ENCODE results near the gene S100A7A. TPM values are rescaled to one million over a fixed set of nuclear protein-coding genes. Genes with fewer than 3 reads are reported as not detected.

S100A7A gene
- total RNA-seq, 1 donor from 2014 or later = not detected

GRCh38 chr1:153393926-153394325, 22.4 kb upstream of the S100A7A start:
- Histone ChIP-seq H3K27me3 (ENCODE audit: low read depth) (peaks cover 37% of the 10 kb centered on the region), H3K36me3 (no peaks in the 10 kb centered on the region), H3K9me3 (replicated peaks) (no peaks in the 10 kb centered on the region), H3K27ac (replicated peaks) (no peak overlapping the region), H3K4me1 (peaks cover 10% of the 10 kb centered on the region), H3K4me3 (no peak overlapping the region)
- TF ChIP-seq, protein P1, sequence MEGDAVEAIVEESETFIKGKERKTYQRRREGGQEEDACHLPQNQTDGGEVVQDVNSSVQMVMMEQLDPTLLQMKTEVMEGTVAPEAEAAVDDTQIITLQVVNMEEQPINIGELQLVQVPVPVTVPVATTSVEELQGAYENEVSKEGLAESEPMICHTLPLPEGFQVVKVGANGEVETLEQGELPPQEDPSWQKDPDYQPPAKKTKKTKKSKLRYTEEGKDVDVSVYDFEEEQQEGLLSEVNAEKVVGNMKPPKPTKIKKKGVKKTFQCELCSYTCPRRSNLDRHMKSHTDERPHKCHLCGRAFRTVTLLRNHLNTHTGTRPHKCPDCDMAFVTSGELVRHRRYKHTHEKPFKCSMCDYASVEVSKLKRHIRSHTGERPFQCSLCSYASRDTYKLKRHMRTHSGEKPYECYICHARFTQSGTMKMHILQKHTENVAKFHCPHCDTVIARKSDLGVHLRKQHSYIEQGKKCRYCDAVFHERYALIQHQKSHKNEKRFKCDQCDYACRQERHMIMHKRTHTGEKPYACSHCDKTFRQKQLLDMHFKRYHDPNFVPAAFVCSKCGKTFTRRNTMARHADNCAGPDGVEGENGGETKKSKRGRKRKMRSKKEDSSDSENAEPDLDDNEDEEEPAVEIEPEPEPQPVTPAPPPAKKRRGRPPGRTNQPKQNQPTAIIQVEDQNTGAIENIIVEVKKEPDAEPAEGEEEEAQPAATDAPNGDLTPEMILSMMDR (IDR thresholded peaks at IDR 0.05; ENCODE audit: borderline replicate concordance) = no peak
- intact Hi-C loops (cut with micrococcal nuclease) = no loop called here
- DNase-seq = no peak

DNA sequence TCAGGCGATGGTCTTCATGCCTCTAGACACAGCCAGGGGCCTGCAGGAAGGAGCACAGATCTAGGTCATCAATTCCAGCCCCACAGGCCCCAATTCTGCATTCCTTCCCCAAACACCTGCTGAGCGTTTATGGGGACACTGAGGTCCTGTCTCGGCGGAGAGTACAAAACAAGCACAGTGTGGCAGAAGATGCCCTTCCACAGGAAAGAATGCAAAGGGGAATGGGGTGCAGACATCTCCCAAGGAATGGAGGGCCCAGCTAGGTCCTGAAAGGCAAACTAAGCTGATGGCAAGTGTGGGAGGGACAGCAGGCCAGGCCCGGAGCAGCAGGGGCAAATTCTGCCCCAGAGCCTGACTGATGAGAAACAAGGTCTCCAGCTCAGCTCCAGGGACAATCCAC, 21.9 kb upstream of the S100A7A start:
- Histone ChIP-seq H3K27me3 (ENCODE audit: low read depth) (peaks cover 41% of the 10 kb centered on the region), H3K9me3 (replicated peaks) (no peaks in the 10 kb centered on the region), H3K27ac (replicated peaks) (no peak overlapping the region), H3K4me3 (no peak overlapping the region), H3K36me3 (no peaks in the 10 kb centered on the region), H3K4me1 (peaks cover 10% of the 10 kb centered on the region)
- intact Hi-C loops (cut with micrococcal nuclease) = no loop called here
- TF ChIP-seq, protein P1 (IDR thresholded peaks at IDR 0.05; ENCODE audit: borderline replicate concordance) = no peak
- no peak for DNase-seq

DNA sequence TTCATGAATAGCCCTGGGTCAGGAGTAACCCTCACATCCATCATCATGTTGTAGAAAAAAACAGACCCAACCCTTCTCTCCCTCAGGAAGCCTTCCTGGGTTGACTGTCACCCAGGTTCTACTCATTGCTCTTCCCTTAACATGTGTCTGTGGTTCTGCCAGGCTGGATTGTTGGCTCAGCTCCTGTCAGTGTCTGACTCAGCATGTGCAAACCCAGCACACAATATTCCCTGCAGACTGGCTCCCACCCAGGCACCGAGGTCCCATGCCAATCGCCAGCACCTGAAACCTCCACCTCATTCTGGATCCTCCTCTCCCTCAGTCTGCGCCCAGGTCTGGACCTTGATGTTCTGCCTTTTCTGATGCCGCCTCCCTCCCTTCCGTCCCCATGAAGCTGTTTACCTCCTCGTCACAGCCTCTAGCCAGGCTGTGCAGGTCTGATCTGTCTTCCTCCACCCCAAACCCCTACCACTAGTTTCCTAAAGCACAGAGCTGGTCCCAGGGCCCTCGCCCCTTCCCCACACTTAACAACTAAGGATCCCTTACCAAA, 21.1 kb upstream of the S100A7A start:
- intact Hi-C loops (cut with micrococcal nuclease) = no loop called here
- peak; percentile 37 for DNase-seq
- H3K27ac ChIP-seq (replicated peaks) = no peak overlapping the region
- H3K27me3 ChIP-seq (ENCODE audit: low read depth) = peaks cover 46% of the 10 kb centered on the region
- H3K36me3 ChIP-seq = no peaks in the 10 kb centered on the region
- peaks cover 10% of the 10 kb centered on the region for H3K4me1 ChIP-seq
- H3K4me3 ChIP-seq = no peak overlapping the region
- no peaks in the 10 kb centered on the region for H3K9me3 ChIP-seq (replicated peaks)
- TF ChIP-seq, protein P1 (IDR thresholded peaks at IDR 0.05; ENCODE audit: borderline replicate concordance) = no peak

DNA sequence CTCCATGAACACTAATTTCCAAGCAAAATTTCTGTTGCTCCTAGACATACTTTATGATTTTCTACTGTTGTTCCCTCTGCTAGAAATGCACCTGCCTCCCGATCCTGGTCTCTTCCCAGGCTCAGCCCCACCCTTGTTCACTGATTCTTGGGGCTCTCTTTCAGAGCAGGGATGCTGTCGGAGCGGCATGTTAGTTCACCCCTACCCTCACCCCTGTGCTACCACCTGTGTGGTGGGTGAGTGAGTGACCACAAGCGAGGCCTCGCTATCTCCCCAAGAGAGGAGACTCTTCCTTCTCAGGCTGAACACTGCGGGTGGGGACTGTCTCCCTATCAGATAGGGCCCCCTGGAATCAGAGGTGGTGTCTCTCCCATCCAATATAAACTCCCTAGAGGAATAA, 20.5 kb upstream of the S100A7A start:
- no peaks in the 10 kb centered on the region for H3K9me3 ChIP-seq (replicated peaks)
- no peak overlapping the region for H3K4me3 ChIP-seq
- TF ChIP-seq, protein P1 (IDR thresholded peaks at IDR 0.05; ENCODE audit: borderline replicate concordance) = no peak
- H3K36me3 ChIP-seq = no peaks in the 10 kb centered on the region
- DNase-seq = no peak
- peaks cover 10% of the 10 kb centered on the region for H3K4me1 ChIP-seq
- intact Hi-C loops (cut with micrococcal nuclease) = no loop called here
- H3K27ac ChIP-seq (replicated peaks) = no peak overlapping the region
- peaks cover 48% of the 10 kb centered on the region for H3K27me3 ChIP-seq (ENCODE audit: low read depth)

GRCh38 chr1:153396461-153396860, 19.9 kb upstream of the S100A7A start:
- Histone ChIP-seq H3K9me3 (replicated peaks) (no peaks in the 10 kb centered on the region), H3K36me3 (no peaks in the 10 kb centered on the region), H3K4me1 (peaks cover 5% of the 10 kb centered on the region), H3K27me3 (ENCODE audit: low read depth) (peaks cover 48% of the 10 kb centered on the region), H3K27ac (replicated peaks) (no peak overlapping the region), H3K4me3 (no peak overlapping the region)
- intact Hi-C loops (cut with micrococcal nuclease) = no loop called here
- TF ChIP-seq, protein P1 (IDR thresholded peaks at IDR 0.05; ENCODE audit: borderline replicate concordance) = no peak
- no peak for DNase-seq
